GM21381 (cell line): ENCODE results near the gene HNRNPA1.
A peak's percentile ranks its signal among the peaks of the same experiment; 100 is the strongest.
"Not testable (repeated sequence)": the region's sequence is repeated elsewhere in the genome, so short reads cannot be mapped to it uniquely, and the experiment has no call there.

ENCODE experiments used
- ATAC-seq: cut with Tn5 transposase; IDR thresholded peaks from one replicate; pipeline ENCODE4 v1.9.1; 2021; ENCODE audit warnings: mild to moderate bottlenecking, moderate library complexity; ENCODE audit not compliant: unreplicated experiment

The HNRNPA1 gene

GRCh38 chr12:54296393-54297099 lies 16.0 kb downstream of the HNRNPA1 start:
- ATAC-seq, result no peak

GRCh38 chr12:54298904-54299303 lies 18.4 kb downstream of the HNRNPA1 start:
- ATAC-seq, result no peak

GRCh38 chr12:54299515-54300224 lies 19.1 kb downstream of the HNRNPA1 start:
- ATAC-seq, result no peak

DNA sequence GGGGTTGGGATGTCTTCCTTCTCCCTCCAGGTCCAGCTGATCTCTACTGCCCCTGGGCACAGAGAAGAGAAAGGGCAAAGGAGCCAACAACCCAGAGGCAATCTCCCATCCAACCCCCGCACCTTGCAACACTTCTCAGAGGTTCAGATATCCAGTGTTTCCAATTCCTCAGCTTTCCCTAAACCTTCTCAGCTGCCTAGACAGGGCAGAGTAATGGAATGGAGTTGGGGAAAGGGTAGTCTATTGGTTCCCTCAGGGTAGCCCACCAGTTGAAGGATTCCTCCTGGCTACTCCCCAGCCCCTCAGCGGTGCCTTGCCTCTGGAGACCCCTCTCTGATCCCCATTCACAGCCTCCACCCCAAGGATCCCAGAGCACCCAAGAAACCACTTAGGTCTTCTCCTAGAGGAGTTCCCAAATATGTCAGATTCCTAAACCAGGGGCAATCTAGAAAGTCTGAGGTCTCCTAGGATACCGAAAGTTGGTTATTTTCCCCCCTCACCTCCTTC lies 19.8 kb downstream of the HNRNPA1 start:
- no peak for ATAC-seq

GRCh38 chr12:54300732-54301427 lies 20.4 kb downstream of the HNRNPA1 start, which contains the start of gene NFE2:
Gene NFE2 (minus strand): TSS chr12:54301015. CDS start chr12:54295248, 5,767 bp downstream.
- no peak for ATAC-seq

DNA sequence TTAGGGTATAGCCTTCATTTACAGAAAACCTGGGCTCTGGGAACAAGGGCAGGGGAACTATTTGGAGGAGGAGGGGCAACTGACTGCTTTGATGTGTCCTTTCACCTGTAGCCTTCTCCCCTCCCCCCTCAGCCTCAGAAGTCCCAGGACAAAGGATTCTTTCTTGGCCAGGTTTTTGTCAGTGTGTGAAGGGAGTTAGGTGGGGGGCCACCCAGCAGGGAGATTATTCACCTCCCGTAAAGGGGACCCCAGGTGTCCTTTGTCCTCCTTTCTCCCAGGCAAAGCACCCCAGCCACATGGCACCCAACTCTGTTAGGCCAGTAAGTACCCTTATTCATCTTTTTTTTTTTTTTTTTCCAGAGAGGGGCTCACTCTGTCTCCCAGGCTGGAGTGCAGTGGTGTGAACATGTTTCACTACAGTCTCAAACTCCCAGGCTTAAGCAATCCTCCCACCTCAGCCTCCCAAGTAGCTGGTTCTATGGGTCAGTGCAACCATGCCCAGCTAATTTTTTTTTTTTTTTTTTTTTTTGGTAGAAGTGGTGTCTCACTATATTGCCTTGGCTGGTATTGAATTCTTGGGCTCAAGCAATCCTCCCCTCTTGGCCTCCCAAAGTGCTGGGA lies 21.0 kb downstream of the HNRNPA1 start:
- ATAC-seq, result no peak

DNA sequence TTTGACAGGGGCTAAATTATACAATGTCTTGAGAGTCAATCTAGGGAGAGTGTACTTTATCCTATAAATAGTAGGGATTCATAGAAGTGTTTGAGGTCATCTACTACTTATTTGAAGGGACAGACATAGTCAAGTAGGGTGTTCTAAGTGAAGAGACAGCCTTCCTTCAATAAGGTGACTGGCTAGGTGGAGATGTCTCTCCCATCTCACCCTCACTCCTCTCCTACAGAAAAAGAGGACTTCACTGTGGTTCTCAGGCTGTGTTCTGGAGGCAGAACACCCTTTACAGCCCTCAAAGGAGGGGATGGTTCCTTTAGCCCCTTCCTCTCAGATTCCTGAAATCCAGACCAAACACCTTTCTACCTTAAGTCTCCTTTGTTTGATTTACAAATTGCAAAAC lies 23.1 kb downstream of the HNRNPA1 start:
- ATAC-seq, result no peak

DNA sequence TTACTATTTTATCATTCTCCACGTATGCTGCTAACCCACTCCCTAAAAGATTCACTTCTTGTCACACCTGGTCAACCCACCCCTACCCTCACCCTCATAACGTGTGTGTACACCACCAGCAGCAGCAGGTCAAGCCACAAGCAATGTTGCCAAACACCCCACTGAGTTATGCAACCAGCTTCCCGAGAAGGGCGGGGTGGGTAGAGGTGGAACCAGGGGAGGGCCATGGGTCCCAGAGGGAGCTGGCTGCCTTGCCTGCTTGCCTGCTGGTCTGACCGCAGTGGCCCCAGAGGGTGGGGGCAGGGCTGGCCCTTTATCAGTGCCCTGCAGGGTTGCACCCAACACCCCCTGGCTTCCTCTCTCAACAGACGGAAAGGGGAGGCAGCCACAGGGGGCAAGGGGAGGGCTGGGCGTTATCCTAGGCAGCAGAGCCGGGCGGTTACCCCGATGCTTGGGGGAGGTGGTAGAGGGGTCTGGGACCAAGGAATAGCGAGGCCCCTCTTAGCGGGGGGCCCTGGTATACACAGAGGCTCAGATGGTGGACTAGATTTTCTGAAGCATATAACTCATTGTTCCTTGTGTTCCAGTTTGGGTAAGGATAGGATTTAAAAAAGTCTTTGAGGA lies 23.8 kb downstream of the HNRNPA1 start:
- ATAC-seq, result no peak

DNA sequence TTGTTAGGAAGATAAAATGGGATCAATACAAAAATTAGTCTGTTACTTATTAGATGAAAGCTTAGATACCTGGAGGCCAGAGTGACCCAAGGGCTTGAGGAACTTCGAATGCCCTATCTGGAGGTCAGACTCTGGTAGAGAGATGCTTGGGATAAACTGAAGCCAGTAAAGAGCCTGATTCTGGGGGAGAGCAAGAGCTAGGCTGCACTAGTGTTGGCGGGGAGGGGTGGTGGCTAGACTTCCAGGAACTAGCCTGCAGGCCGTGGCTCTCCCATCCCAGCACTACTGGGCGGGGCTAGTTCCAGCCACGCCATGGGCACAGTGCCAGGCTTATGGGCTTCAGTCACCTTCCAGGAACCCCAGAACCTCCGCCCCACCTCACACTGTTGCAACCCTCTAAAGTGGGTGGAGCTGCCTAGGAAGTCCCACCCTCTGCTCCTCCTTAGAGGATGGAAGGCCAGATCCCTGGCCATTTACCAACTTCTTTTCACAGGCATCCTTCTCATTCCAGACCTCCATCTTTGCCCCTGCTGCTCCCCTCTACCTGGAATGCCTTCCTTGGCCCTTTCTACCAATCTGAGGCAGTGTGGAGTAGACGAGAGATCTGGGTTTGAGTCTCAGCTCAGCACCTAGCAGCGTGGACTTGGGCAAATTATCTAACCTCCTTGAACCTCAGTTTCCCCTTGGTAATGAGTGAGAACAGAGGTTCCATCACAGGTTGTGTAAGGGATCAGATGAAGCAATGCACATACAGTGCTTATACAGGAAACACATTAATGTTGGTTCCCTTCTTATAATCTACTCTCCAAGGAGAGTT lies 26.6 kb downstream of the HNRNPA1 start:
- no peak for ATAC-seq

- no peak for ATAC-seq
Measured at GRCh38 chr12:54311051-54311450, 30.5 kb downstream of the HNRNPA1 start.

DNA sequence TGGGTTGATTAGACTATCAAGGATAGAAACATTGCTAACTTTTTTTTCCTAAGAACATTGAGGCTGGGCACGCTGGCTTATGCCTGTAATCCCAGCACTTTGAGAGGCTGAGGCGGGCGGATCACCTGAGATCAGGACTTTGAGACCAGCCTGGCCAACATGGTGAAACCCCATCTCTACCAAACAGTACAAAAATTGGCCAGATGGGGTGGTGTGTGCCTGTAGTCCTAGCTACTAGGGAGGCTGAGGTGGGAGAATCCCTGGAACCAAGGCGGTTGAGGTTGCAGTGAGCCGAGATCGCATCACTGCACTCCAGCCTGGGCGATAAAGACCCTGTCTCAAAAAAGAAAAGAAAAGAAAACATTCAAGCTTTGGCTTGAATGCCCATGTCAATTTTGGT lies 31.8 kb downstream of the HNRNPA1 start:
- not testable (repeated sequence) for ATAC-seq

DNA sequence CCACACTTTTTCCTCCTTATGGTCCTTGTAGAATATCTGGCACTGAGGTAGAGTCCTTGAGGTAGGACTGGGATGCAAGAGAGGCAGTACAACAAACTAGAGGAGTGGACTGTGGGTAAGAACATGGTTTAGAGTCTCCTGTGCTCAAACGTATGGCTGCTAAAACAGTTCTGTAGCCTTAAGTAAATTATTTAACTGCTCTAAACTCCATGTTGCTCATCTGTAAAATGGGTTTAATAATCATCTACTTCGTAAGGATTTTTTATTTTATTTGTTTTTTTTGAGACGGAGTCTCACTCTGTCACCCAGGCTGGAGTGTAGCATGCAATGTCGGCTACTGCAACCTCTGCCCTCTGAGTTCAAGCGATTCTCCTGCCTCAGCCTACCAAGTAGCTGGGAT lies 40.8 kb downstream of the HNRNPA1 start:
- ATAC-seq, result no peak

GRCh38 chr12:54324617-54325441 lies 44.3 kb downstream of the HNRNPA1 start, which contains the start of gene COPZ1:
Gene COPZ1 (plus strand): TSS chr12:54325131. CDS start chr12:54325164, 33 bp downstream.
- peak; percentile 97 for ATAC-seq

DNA sequence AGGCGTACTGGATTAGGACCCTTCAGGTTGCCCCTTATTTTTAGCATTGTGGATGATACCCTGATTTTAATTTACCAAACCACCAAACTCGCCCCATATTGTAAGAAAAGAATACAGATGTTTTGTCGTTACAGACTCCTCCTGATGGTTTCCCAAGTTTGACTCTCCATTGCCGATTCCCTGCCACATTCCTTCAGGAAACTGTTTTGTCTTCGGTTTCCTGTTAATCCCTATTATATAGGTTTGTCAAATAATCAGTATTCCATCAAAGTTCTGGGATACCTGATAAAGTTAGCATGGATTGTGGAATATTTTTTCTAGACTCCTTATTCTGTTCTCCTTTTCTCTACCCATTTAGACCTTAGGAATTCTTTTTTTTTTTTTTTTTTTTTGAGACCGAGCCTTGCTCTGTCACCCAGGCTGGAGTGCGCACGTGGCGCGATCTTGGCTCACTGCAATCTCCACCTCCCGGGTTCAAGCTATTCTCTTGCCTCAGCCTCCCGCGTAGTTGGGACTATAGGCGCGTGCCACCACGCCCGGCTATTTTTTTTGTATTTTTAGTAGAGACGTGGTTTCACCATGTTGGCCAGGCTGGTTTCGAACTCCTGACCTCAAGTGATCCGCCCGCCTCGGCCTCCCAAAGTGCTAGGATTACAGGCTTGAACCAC lies 45.0 kb downstream of the HNRNPA1 start:
- ATAC-seq, result not testable (repeated sequence)

GRCh38 chr12:54328595-54329337 lies 48.2 kb downstream of the HNRNPA1 start:
- no peak for ATAC-seq

DNA sequence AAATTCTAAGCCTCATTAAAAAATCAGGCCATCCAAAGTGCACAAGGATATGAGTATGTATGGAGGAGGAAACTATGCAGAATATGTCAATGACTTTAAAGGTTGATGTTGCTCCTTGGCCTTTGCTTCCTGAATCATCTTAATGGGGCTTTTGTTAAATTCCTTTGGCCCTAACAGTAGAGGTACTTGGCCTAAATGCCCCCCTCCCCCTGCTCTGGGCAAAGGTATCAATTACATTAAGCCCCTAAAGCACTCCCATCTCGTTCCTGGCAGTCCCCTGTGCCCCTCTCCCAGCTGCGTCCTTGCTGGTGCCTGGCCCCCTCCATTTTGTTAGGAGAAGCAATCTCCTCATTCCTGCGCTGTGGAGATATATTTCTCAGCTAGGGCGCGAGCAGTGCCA lies 49.2 kb downstream of the HNRNPA1 start:
- no peak for ATAC-seq

DNA sequence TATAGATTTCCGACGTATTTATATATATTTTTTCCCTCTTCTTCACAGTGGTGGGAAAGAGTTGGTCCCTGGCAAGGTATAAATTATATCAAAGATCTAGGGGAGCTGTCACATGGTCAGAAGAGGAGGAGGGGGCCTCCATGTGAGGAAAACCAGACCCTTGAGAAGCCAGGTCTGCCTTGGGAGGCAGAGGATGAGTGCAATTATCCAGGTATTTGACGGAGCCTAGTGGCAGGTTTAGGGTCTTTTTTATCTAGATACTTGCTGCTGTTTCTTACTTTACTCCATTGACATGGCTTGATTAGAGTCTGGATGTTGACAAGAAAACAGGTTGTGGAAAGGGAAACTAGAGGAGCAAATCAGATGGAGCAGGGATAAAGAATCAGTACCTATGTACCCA lies 49.9 kb downstream of the HNRNPA1 start:
- no peak for ATAC-seq

GRCh38 chr12:54331461-54331860 lies 50.9 kb downstream of the HNRNPA1 start:
- ATAC-seq, result no peak
